Cerebellar nuclear complex (tissue), 1 donor: Measurements from ENCODE around the gene OTX2.

Source experiments
- DNase-seq, 2 experiments: peaks; one replicate each; lab custom pipeline; 2025; lab: John Stamatoyannopoulos, UW

The OTX2 gene

GRCh38 chr14:56796259-56796658 lies 14.0 kb downstream of the OTX2 start:
- no peak for DNase-seq

- no peak for DNase-seq
These were observed 15.0 kb downstream of the OTX2 start for GRCh38 chr14:56795284-56795622.

GRCh38 chr14:56794557-56795283 lies 15.6 kb downstream of the OTX2 start:
- DNase-seq, result no peak

- peak; percentile 55 to 58 for DNase-seq
These were observed 16.2 kb downstream of the OTX2 start for GRCh38 chr14:56794088-56794556.

- no peak for DNase-seq
These were observed 20.3 kb downstream of the OTX2 start for GRCh38 chr14:56789955-56790354.

GRCh38 chr14:56787530-56787929 lies 22.7 kb downstream of the OTX2 start:
- no peak for DNase-seq

- no peak for DNase-seq
These were observed 27.6 kb downstream of the OTX2 start for GRCh38 chr14:56782711-56783110.

GRCh38 chr14:56774503-56774902 lies 35.8 kb downstream of the OTX2 start:
- DNase-seq, result no peak

- no peak for DNase-seq
These were observed 39.8 kb downstream of the OTX2 start for GRCh38 chr14:56770512-56770911.

- no peak for DNase-seq
These were observed 49.9 kb downstream of the OTX2 start for GRCh38 chr14:56760164-56760914.

- no peak for DNase-seq
These were observed 50.6 kb downstream of the OTX2 start for GRCh38 chr14:56759633-56760032.

GRCh38 chr14:56759094-56759493 lies 51.2 kb downstream of the OTX2 start:
- no peak for DNase-seq

GRCh38 chr14:56754921-56755320 lies 55.4 kb downstream of the OTX2 start:
- no peak for DNase-seq

- no peak for DNase-seq
These were observed 56.9 kb downstream of the OTX2 start for GRCh38 chr14:56753396-56753795.

GRCh38 chr14:56752428-56752827 lies 57.9 kb downstream of the OTX2 start:
- no peak for DNase-seq

GRCh38 chr14:56751471-56751870 lies 58.8 kb downstream of the OTX2 start:
- no peak for DNase-seq
